GM12874 (cell line): ENCODE data around the gene OR51E1.

Experiments used
- CTCF ChIP-seq: IDR thresholded peaks from 2 replicates; pipeline ENCODE4 v1.5.1; 2011; ENCODE audit warnings: low read depth, mild to moderate bottlenecking, control low read depth, low read length, moderate library complexity; ENCODE audit not compliant: insufficient read depth

Gene OR51E1

DNA sequence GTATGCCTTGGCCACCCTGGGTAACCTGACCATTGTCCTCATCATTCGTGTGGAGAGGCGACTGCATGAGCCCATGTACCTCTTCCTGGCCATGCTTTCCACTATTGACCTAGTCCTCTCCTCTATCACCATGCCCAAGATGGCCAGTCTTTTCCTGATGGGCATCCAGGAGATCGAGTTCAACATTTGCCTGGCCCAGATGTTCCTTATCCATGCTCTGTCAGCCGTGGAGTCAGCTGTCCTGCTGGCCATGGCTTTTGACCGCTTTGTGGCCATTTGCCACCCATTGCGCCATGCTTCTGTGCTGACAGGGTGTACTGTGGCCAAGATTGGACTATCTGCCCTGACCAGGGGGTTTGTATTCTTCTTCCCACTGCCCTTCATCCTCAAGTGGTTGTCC, 3.9 kb upstream of the OR51E1 start:
- TF ChIP-seq CTCF, result no peak

DNA sequence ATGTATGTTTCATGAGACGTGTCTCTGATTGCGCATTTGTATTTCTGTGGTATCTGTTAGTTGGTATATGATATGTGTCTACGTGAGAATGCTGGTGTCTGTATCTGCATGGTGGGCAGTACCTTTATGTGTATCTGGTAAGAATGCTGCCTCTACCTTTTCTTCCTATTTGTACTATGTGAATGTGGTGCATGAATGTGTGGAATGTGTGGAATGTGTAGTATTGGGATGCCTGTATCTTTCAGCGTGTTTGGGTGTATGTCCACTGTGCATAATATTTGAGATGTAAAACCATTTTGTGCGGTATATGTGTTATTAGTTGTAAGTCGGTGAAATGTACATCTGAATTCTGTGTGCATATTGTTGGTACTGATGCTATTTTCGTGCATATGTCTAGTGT, 2.3 kb upstream of the OR51E1 start:
- TF ChIP-seq CTCF, result no peak

- no peak for TF ChIP-seq CTCF
These were observed 1.7 kb upstream of the OR51E1 start for GRCh38 chr11:4642043-4642442.

DNA sequence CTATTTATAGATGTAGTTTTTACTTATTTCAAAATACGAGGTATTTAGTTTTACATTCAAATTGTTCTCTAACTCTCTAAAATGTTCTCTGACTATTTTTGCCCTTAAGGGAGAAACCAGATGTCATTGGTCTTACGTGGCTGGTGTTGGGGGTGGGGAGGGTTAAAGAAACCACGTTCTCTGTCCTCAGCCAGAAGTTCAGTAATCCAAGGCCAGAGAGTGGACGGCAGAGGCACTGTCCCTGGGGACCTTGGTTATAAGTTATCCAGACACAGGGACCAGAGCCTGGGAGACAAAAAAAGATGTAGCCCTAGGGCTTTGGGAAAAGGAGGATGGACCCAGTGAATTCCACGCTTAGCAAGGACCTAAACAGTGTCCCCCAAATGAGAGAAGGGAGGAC, 706 bp upstream of the OR51E1 start:
- TF ChIP-seq CTCF, result no peak

DNA sequence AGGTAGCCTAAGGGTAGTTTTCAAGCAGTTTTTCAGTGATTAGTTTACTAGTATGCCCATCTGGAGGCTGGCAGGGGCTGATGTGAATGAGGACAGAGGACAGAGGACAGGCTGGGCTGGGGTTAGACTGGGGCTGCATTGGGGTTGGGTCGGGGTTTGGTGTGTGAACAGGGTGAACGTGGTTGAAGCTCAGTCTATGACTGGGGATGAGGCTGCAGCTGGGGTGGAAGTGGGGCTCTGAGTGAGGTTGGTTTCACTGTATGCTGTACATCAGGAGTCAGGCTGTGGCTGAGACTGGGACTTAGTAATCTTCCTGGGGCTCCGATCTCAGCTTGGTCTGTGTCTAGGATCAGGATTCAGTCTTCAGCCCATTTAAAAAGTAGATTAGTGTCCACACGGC, 451 bp downstream of the OR51E1 start:
- TF ChIP-seq CTCF, result no peak

- no peak for TF ChIP-seq CTCF
These were observed 2.2 kb downstream of the OR51E1 start for GRCh38 chr11:4645974-4646373.

GRCh38 chr11:4647766-4648165, 4.0 kb downstream of the OR51E1 start:
- TF ChIP-seq CTCF, result no peak
